EH (cell line): ENCODE measurements around the gene AANAT.

Experiments
- DNase-seq: peaks from one replicate; pipeline ENCODE4 v3.0.0-alpha.2; 2015; ENCODE audit warnings: low read depth

The AANAT gene

DNA sequence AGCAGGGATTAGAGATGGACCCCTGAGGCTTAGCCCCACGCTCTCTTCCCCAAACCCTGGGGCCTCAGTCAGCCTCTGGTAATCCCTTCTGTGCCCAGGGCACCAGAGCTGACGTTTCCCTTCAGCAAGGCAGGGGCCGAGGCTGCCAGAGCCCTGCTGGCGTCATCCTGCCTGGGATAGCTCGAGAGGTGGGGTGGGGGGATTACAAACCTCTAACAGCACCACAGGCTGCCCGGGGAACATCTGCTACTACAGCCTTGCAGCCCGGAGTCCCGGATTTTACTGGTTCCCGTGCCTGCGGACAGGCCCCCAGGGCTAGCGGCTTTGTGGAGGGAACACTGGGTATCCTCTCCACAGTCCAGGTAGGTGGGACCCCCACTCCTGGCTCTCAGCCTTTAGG lies at the start of gene AANAT:
Gene AANAT (plus strand): TSS at position 238 of the 400 bp plus-strand sequence. CDS start 1,144 bp downstream, outside the sequence.
- no peak for DNase-seq

DNA sequence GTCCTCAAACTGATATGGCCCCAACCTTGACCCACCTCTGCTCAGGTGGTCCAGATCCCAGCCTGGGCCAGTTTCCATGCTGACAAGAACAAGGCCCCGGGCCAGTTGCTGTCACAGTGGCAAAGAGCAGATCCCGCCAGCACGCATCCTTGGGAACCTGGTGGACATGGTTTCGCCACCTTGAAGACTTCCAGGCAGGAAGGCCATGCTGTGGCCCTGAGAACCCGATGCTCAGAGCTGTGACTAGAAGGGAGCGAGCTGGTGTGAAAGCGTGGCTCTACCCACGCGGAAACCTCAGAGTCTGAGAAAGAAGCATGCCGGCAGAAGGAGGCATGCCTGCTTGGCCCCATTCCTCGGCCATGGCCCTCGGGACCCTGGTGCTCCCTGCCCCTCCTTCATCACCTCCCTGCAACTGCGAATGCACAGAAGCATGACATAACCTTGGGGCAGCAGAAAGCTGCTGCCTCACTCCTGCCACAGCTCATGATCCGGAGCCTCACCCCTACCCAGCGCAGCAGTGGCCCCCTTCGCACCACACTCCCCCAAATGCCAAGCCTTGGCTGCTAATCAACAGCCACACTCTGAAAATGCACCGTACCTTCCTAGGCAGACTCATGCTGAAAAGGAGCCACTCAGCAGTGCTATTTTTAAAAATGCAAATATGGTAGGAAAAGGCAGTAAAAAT lies 47.7 kb upstream of the AANAT start:
- DNase-seq = no peak

DNA sequence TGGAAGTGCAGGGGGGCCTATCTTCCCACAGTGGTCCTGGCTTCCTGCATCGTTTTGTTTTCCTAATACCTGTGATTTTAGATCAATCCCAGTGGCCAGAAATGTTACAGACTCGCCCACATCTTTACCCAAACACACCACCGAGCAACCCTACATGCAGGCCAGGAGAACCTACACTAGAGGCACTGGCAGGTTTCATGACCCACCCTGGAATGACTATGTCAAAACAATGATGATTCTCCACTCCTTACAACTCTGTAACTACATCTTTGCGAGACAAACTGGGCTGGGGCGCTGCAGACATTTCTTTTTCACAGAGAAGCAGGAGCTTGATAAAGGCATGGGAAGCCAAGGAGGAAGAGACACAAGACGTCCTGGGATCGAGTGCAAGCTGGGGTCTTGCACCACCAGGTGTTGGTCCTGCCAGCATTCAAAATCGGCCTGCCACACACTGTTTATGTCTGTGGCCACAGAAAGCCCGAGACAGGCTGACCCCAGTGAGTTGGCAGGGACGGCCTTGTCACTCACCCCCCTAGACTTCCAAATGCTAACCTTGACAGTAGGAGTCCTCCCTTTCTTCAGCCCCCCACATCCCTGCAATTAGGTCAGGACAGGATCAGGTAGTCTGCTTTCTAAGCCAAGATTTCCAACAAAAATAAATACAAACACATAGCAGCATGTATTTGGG lies 46.9 kb upstream of the AANAT start:
- DNase-seq = no peak

DNA sequence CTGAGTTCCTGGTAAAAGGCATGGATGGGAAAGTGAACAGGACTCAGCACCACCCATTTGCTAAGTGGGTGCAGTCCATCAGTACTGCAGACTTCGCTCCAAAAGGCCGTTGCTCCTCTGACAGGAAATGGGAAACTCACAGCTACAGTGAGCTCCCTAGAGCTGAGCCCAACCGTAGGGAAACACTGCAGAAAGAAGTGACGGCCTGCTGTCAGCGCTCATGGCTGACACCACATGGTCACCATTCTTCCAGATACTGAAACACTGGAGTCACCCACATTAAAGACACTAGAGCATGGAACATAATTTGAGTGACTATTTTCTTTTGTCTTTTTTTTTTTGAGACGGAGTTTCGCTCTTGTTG lies 46.4 kb upstream of the AANAT start:
- DNase-seq = peak; percentile 41

DNA sequence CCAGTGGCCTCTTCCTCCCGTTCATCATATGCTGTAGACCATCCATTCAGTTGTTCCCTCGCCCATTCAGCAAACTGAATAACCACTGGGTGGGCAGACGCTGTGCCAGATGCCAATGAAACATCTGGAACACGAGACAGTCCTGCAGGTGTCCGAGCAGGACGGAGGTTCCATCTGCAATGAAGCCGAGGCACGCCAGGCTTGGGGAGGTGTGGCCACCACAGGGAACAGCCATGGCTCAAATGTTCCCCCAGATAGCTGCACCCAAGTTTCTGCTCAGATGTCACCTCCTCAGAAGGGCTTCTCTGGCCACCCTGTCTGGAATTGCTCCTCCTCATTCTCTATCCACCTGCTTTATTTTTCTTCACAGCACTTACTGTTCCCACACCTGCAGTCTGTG lies 45.0 kb upstream of the AANAT start:
- DNase-seq = no peak

DNA sequence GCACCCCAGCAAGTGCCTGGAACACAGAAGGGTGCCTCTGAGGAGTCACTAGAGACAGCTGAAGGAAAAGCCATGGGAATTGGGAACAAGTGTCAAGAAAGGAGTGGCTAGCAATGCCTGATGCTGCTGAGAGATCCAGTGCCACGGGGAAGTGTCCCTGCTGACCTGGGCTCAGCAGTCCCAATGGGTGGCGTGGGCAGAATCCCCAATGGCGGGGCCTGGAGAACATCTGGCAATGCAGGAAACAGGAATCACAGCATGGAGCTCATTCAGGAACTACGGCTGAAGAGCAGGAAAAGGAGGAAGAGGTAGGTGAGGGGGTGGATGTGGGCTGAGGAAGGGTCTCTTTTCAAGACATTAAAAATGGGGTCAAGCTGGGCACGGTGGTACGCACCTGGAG lies 44.5 kb upstream of the AANAT start:
- DNase-seq = no peak

DNA sequence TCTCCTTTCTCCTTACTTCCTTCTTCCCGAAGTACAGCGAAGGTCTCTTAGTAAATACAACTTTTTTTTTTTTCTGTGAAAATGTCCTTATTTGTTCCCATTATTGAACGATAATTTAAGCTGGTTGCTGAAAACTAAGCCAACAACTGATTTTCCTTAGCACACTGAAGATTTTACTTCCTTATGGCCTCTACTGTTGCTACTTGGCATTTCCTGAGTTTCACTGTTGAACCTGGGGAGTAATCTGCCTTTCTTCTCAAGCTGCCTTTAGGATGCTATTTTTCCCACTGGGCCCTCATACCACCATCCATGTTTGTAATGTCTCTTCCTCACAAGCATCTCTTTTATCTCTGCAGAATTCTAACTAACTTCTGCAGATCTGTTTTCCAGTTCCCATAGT lies 40.5 kb upstream of the AANAT start:
- DNase-seq = no peak

DNA sequence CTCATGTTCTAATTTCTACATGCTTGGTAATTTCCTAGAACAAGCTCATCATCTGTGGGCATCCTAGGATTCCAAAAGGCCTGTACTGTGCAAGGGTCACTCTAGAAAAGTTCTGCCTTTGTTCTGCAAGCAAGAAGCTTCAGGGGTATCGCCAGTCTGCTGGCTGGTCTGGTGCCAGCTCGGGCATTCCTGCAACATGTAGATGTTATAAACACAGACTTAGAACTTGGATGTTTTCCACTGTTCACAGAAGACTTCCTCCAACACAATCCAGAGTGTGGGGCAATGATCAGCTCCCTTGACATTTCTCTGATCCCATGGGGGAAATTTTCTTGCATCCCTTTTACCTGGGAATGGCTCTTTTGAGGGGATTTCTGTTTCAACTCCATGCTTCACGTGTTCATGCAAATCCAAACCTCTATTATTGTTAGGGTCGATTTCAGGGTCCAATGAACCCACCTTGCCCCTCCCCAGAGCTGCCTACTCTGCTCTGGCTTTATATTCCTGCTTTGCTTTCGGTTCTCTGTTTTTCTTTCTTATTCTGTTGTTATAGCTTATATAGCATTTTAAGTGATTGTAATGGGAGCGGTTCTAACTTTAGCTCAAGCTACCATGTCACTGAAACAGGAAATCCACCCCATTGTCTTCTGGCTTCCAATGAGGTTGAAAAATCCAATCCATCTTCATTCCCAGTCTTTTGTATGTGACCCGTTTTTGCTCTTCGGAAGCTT lies 39.7 kb upstream of the AANAT start:
- peak; percentile 79 for DNase-seq

DNA sequence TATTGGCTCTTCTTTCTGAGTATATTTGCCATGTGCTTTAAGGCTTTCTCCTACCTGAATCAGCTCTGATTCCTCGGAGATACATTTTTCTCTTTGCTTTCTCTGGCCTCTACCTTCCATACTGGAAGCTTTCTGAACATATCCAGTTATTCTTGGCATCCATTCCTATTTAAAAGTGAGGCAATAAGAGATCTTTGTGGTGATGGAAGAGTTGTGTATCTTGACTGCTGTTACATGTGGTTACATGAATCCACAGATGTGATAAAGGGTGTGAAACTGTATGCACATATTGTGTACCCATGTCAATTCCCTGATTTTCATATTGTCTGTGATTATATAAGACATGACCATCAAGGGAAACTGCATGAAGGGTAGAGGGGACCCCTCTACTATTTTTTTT lies 38.9 kb upstream of the AANAT start:
- DNase-seq = peak; percentile 13

DNA sequence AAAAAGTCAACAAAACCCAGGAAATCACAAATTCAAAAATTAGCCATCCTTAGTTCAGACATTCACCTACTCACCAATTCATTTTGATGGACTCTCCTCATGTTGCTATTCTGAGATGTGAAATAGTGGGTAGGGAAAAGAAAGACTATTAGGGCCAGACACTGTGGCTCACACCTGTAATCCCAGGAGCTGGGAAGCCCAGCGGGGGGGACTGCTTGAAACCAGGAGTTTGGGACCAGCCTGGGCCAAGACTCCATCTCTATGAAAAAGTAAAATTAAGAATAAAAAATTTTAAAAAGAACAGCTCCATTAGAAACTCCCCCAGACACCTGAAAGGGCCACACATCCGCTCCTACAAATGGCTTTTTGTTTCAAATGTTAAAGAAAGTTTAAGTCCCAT lies 35.9 kb upstream of the AANAT start:
- no peak for DNase-seq

DNA sequence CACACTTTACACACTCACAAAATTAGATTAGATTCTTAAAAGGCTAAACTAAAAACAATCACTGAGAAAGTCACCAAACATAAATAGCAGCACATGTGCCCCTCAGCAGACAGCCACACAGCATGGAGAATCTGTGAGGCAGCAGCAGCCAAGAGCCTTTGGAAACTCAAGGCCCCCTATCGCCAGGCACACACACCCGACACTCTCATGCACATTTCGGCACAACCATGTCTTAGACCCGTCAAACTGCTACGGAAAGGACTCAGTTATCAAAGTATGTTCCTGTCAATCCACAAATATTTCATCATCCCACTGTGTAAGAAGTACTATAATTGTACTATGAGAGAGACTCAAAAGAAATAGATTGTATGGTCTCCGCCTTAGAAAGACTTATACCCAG lies 35.4 kb upstream of the AANAT start:
- no peak for DNase-seq

DNA sequence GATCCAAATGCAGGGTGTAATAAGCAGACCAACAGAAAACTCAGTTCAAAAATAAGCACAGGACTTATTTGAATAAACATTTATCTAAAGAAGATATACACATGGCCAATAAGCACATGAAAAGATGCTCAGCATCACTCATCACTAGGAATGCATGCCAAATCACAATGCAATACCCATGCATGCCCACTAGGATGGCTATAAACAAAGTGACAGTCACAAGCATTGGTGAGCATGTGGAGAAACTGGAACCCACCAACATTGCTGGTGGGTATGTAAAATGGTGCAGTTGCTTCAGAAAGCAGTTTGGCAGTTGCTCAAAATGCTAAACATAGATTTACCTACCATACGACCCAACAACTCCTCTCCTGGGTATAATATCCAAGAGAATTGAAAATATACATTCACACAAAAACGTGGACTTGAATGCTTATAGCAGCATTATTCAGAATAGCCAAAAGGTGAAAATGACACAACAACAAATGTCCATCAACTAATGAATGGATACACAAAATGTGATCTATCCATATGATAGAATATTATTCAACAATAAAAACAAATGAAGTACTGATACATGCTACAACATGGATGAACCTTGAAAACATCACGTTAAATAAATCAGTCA lies 34.6 kb upstream of the AANAT start:
- peak; percentile 34 for DNase-seq

DNA sequence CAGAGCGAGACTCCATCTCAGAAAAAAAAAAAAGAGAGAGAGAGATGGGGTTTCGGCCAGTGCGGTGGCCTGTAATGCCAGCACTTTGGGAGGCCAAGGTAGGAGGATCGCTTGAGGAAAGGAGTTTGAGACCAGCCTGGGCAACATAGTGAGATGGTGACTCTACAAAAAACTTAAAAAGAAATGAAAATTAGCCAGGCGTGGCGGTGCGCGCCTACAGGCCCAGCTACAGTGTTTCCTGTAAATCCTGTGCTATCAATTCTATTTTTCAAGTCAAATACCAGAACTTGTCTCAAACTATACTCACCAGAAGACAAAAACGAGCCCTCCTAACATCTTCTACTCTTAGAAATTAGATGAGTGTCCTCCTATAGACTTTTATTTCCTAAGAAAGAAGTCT lies 33.7 kb upstream of the AANAT start:
- no peak for DNase-seq

DNA sequence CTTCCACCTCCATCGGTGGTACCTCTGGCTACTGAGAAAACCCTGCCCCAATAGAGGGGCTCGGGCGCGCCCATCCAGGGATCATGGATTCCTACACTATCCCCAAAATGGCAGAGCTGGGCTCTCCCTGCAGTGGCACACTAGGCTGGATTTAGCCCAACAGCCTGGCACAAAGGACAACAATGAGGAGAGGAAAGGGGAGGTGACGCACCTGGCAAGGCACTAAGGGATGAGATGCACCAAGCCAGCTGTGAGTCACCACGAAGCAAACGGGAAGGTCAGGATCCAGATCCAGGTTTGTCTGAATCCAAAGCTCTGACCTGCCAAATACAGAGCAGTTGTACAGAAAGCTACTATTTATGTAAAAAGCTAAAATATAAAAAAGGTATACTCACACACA lies 32.5 kb upstream of the AANAT start:
- no peak for DNase-seq

DNA sequence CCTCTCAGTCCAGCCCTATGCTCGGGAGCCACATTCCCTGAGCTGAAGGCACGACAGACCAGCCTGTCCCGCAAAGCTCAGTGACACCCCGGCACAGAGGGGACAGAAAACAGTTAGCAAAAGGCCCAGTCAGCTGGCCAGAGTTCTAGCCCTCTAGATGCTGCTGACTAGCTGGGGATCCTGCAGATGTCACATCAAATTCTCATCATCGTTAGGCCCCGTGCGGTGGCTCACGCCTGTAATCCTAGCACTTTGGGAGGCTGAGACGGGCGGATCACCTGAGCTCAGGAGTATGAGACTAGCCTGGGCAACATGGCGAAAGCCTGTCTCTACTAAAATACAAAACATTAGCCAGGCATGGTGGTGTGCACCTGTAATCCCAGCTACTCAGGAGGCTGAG lies 31.7 kb upstream of the AANAT start:
- no peak for DNase-seq

DNA sequence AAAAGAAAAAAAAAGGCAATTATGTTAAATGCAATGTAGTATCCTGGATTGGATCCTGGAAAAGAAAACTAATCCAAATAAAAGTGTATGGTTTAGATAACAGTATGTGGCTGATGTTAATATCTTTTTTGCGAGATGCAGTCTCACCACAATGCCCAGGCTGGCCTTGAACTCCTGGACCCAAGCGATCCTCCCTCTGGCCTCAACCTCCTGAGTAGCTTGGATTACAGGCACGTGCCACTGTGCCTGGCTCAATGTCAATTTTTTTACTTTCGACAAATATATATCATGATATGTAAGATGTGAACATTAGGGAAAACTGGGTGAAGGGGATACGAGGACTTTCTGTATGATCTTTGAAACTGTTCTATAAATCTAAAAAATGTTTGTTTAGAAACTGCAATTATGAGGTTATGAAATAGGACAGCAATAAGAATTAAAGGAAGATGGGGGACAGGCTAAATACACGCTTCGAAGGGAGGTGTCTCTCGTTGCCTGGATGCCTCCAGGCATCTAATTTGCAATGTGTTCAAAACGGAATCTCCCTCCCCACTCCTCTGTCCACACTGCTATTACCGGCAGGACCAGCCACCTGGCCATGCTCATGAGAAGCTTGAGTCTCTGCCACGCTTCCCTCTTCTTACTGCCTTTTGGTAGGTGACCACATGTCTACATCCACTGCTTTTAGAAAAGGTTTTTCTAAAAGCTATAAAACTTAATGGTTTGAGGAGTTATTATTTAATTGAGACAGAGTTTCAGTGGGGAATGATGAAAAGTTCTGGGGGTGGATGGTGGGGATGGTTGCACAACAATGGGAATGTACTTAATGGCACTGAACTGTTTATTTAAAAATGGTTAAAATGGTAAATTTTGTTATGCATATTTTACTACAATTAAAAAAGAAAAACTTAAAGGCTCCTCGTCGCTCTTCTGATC lies 29.7 kb upstream of the AANAT start:
- DNase-seq = peak; percentile 26

DNA sequence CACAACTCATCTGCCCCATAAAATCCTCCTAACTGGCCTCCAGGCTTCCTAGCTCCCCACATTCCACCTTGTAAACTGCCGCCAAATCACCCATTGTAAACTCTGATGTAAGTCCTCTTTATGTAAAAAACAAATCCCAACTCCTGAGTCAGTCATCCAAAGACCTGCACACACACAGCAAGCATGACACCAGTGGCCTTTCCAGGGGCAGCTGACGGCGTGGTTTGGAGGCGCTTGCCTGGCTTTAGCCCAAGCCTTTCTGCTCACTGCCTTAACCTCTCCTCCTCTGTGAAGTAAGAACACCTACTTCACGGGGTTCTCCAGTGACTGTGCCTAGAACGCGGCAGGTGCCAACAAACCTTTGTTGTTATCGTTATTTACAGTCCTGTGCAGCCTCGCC lies 28.5 kb upstream of the AANAT start:
- peak; percentile 19 for DNase-seq

DNA sequence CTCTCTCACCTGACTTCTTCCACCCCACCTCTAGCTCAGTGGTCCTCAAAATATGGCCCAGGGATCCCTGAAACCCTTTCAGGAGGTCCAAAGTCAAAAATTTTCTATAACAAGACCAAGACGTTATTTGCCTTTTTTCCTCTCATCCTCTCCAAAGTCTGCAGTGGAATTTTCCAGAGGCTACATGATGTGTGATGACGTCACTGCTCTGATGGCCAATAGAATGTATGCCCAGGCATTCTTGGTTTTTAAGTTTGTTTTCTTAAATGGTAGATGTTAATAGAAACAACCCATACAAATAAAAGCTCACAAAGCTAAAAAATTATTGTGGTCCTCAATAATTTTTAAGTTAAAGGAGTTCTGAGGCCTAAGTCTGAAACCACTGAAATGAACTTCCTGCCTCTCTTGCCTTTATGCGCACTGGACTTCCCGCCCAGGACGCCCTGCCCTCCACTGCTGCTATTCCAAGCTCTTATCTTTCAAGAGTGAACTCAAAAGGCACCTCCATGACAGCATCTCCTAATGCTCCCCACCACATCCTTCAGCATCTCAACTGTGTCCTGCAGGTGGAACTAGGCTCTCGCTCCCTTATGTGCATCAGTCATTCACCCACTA lies 28.0 kb upstream of the AANAT start:
- no peak for DNase-seq

DNA sequence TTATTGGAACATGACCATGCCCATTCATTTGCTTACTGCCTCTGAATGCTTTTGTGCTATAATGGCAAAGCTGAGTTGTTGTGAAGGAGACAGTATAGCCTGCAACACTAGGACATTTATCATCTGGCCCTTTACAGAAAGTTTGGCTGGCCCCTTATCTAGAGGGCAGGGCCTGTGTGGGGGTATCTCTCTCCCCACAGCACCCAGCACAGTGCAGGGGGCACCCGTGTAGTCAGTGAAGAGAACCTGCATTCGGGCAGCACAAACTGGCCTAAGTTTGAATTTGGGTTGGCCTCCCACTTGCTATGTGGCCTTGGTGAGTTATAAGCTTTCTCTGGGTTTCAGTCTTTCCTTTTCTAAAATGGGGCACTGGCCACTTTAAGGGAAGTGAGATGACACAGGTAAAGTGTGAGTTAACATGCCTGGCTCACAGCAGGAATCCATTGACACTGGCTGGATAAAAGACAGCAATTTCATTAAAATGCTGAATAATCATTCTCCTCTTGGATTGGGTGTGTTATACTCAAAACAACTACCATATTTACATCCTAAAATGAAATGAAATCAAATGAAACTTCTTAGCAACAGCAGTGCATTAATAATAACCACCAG lies 26.5 kb upstream of the AANAT start:
- no peak for DNase-seq

DNA sequence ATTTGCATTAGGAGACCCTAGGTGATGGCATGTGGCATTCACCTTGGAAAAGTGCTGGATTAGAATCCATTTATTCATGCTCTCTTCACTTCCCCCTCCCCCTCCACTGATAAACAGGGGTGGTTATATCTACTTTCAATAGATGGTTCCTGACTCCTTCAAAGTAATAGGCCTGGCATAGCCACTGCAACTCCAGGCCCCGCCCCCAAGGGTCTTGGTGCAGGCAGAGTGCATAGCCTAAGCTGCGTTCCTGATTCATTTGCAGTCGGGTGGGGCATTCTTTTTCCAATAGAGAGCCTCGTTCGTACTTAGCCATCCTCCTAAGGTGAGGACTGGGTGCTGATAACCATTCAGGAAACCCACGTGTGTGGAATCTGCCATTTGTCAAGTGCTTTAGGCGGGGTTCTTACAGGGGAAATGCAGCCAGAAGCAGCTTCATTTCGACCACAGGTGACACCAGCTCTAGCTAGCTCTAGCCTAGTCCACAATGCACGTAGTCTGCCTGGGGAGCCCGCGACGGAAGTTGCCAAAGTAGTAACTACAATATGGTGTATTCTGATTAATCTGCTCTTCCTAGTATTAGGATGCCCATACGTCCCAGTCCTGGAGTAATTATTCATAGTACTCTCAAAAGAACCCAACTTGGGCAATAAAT lies 25.6 kb upstream of the AANAT start:
- DNase-seq = no peak
